ENCODE results near the gene CASTOR1.
A peak's percentile ranks its signal among the peaks of the same experiment; 100 is the strongest.

CASTOR1 gene

GRCh38 chr22:30309951-30310741, 20.8 kb upstream of the CASTOR1 start:
- no peak for TF ChIP-seq CTCF (IDR thresholded peaks at IDR 0.05; ENCODE audit: extremely low read depth, missing control alignments)

GRCh38 chr22:30308518-30309230, 19.4 kb upstream of the CASTOR1 start:
- no peak for TF ChIP-seq CTCF (IDR thresholded peaks at IDR 0.05; ENCODE audit: extremely low read depth, missing control alignments)
- DNase-seq (ENCODE audit: low spot score): peak; percentile 73

More at GRCh38 chr22:30309951-30310741, 20.8 kb upstream of the CASTOR1 start:
- DNase-seq (ENCODE audit: low spot score): peak; percentile 55

- no peak for DNase-seq (ENCODE audit: low spot score)
- TF ChIP-seq CTCF (IDR thresholded peaks at IDR 0.05; ENCODE audit: extremely low read depth, missing control alignments): no peak
Observed at GRCh38 chr22:30308093-30308492, 18.8 kb upstream of the CASTOR1 start.

- no peak for TF ChIP-seq CTCF (IDR thresholded peaks at IDR 0.05; ENCODE audit: extremely low read depth, missing control alignments)
- DNase-seq (ENCODE audit: low spot score): no peak
Observed at GRCh38 chr22:30307041-30307574, 17.8 kb upstream of the CASTOR1 start.

- no peak for DNase-seq (ENCODE audit: low spot score)
Observed at GRCh38 chr22:30306627-30307011, 17.3 kb upstream of the CASTOR1 start.

GRCh38 chr22:30305906-30306626, 16.8 kb upstream of the CASTOR1 start:
- DNase-seq (ENCODE audit: low spot score): peak; percentile 40
- no peak for TF ChIP-seq CTCF (IDR thresholded peaks at IDR 0.05; ENCODE audit: extremely low read depth, missing control alignments)

More at GRCh38 chr22:30306627-30307011, 17.3 kb upstream of the CASTOR1 start:
- TF ChIP-seq CTCF (IDR thresholded peaks at IDR 0.05; ENCODE audit: extremely low read depth, missing control alignments): no peak
